Astrocyte of the spinal cord (primary cell): Measurements from ENCODE around the gene WDFY4.

Source experiments
- DNase-seq: peaks from one replicate; pipeline ENCODE4 v3.0.0; 2011; ENCODE audit warnings: low read depth, low spot score
- H3K4me3 ChIP-seq: 2 replicates; pipeline ENCODE4 v1.5.1; 2011; ENCODE audit warnings: low read depth, mild to moderate bottlenecking, low read length, moderate library complexity
- in situ Hi-C: cut with HindIII; loops from 2 replicates; pipeline ENCODE4 v1.10.0; 2017; ENCODE audit warnings: low sequenced_read_pairs
- TF ChIP-seq, protein P1 (sequence below): IDR thresholded peaks from 2 replicates; pipeline ENCODE4 v1.5.1; 2012; ENCODE audit warnings: low read depth, mild to moderate bottlenecking, low read length, inconsistent platforms

Gene WDFY4

DNA sequence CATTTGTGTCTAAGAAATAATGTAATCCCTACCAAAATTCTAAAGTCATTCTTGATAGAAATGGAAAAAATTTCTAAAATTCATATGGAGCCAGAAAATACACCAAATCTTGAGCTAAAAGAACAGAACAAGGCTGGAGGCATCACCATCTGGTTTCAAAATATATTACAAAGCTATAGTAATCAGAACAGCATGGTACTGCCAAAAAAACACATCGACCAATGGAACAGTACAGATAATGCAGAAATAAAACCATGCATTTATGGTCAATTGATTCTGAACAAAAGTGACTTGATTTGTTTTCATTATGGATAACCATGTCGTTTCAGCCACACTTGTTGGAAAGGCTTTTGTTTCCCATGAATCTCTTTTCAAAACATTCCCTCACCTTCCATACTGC lies 7.0 kb upstream of the WDFY4 start:
- in situ Hi-C loops = no loop called here
- no peak for DNase-seq
- TF ChIP-seq, protein P1, sequence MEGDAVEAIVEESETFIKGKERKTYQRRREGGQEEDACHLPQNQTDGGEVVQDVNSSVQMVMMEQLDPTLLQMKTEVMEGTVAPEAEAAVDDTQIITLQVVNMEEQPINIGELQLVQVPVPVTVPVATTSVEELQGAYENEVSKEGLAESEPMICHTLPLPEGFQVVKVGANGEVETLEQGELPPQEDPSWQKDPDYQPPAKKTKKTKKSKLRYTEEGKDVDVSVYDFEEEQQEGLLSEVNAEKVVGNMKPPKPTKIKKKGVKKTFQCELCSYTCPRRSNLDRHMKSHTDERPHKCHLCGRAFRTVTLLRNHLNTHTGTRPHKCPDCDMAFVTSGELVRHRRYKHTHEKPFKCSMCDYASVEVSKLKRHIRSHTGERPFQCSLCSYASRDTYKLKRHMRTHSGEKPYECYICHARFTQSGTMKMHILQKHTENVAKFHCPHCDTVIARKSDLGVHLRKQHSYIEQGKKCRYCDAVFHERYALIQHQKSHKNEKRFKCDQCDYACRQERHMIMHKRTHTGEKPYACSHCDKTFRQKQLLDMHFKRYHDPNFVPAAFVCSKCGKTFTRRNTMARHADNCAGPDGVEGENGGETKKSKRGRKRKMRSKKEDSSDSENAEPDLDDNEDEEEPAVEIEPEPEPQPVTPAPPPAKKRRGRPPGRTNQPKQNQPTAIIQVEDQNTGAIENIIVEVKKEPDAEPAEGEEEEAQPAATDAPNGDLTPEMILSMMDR = no peak
- no peak overlapping the region for H3K4me3 ChIP-seq

DNA sequence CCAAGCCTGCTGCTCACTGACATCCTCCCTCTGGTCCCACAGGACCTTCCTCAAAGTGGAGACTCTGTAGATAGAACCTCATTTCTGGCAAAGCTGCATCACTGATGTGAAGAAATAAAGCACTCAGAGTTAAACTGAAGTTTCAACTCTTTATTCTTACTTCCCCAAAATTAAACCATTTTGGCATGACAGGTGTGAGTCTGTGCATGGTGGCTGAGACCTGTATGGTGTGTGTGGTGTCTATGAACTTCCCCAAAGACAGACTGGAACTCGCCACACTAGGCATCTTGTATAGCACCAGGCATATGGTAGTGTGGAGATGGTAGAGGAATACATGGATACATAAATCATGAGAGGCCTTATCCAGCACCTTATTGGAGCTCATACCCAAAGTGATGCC lies 6.6 kb upstream of the WDFY4 start:
- H3K4me3 ChIP-seq = no peak overlapping the region
- TF ChIP-seq, protein P1 = no peak
- in situ Hi-C loops = no loop called here
- no peak for DNase-seq

DNA sequence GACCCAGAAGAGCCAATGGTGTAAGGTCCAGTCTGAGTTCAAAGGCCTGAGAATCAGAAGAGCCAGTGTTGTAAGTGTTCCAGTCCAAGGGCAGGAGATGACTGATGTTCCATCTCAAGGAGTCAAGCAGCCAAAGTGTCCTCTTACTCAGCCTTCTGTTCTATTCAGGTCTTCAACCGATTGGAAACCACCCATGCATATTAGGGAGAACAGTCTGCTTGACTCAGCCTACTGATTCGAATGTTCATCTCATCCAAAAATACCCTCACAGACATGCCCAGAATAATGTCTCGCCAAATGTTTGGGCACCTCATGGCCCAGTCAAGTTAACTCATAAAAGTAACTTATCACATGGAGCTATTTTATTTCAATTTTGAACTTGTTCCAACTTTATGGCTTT lies 2.9 kb upstream of the WDFY4 start:
- in situ Hi-C loops = no loop called here
- TF ChIP-seq, protein P1 = no peak
- no peak overlapping the region for H3K4me3 ChIP-seq
- no peak for DNase-seq

DNA sequence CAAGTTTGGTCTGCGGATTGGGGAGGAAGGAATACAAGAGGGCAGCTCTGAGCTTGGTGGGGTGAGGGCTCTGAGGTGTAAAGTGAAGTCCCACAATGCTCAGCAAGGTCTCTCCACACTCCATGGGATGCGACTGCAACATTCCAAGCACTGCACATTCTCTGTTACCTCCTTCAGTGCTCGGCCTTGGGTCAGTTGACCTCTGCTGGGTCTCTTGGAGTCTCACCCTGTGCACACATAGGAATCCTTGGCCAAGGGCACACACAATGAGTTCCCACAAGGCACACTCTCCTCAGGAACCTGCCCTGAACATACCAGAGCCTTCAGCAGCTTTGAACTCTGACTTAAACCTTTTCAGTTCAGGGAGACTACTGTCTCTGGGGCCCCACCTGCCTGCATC lies 2.4 kb upstream of the WDFY4 start:
- in situ Hi-C loops = no loop called here
- no peak for DNase-seq
- TF ChIP-seq, protein P1 = no peak
- H3K4me3 ChIP-seq = no peak overlapping the region

DNA sequence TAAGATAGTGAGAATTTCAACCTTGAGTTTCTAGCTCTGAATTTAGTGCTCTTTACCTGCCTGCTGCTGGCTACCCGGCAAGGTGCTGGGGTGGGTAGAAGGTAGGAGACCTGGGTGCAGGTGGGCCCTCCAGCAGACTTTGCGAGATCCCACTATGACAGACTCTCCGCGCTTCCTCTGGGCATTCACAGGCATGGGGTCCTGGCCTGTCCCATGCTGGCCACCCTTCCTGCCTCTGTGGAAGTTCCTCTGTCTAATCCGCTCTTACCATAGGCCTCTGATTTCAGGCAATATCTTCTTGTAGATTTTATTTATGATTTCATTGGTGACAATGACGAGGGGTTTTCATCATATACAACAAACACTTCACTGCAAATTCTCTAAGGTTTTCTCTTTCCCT lies 1.2 kb upstream of the WDFY4 start:
- no peak for DNase-seq
- in situ Hi-C loops = no loop called here
- H3K4me3 ChIP-seq = no peak overlapping the region
- TF ChIP-seq, protein P1 = no peak

DNA sequence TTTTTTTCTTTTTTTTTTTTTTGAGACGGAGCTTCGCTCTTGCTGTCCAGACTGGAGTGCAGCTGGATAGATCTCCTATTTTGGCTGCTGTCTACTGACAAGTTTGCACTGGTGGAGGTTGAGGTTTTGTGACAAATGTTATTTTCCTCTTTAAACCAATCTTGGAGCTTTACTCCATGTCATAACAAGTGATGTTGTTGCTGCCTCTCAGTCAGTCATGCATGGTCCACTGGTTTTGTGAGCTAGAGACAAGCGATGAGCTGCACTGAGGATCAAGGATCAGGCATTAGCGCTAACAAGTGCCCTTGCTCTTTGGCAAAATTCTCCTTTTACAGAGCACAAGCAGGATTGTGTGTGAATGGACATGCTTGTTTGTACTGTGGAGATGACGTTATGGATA lies 805 bp upstream of the WDFY4 start:
- in situ Hi-C loops = no loop called here
- TF ChIP-seq, protein P1 = no peak
- H3K4me3 ChIP-seq = no peak overlapping the region
- no peak for DNase-seq

DNA sequence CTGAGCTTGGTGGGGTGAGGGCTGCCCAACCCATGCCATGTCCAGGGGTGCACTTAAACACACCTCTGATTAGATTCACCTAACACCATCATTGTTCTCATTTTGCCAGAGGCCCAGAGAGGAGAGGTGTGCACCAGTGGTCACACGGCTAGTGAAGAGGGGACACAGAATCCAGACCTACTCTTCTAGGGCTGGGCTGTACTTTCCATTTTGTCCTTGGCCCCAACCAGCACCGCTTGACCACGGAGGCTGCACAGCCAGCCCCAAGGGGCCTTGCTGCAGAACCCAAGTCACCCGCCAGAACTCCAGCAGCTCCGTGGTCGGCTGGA lies 246 bp upstream of the WDFY4 start:
- TF ChIP-seq, protein P1 = no peak

More for the DNA sequence above, 246 bp upstream of the WDFY4 start:
- no peak overlapping the region for H3K4me3 ChIP-seq
- DNase-seq = no peak
- in situ Hi-C loops = no loop called here
